HFF-Myc (cell line): ENCODE results near the gene CDH13.

Source experiments
- DNase-seq: peaks from one replicate; pipeline ENCODE4 v3.0.0-alpha.2; 2011; ENCODE audit warnings: low read depth; ENCODE audit errors: extremely low read depth
- H3K4me3 ChIP-seq: replicated peaks from 2 replicates; pipeline ENCODE4 v1.5.1; 2011; ENCODE audit warnings: low read depth, mild to moderate bottlenecking, control low read depth, low read length
- TF ChIP-seq, protein P1 (sequence below): IDR thresholded peaks from 2 replicates; pipeline ENCODE4 v1.5.1; 2012; ENCODE audit warnings: mild to moderate bottlenecking, low read depth, low read length, control low read depth; ENCODE audit errors: missing control alignments

CDH13 gene

DNA sequence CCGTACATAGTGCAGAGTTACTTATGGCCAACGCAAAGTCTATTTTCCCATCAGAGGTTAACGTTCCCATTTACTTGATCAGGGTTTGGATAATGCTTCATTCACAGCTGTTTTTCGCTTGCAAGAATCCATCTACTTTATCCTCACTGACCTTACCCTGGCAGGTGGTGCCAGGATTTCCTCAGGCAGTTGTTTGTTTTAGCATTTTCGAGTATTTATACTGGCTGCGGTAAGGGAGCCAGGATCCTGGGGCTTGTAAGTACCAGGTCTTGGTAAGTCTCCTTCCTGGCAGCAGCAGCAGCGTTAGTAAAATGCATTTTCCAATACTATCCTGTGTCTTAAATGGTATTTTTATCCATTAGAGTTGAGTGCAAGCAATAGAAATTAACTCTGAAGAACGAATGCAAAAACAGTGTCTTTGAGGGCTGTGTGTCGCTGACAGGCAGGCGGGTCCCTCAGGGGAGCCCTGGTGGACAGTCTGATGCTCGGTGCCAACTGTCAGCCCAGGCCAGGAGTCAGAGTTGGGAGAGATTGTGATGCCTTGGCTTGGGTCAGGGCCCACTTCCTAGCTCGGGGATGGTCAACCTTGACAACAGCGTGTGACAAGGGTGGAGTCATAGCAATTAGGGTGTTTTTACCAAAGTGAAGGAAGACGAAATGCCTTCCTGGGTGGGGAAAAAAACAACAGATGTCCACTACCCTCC is 1088.6 kb downstream of the CDH13 start:
- DNase-seq = no peak
- H3K4me3 ChIP-seq = no peak overlapping the region
- TF ChIP-seq, protein P1, sequence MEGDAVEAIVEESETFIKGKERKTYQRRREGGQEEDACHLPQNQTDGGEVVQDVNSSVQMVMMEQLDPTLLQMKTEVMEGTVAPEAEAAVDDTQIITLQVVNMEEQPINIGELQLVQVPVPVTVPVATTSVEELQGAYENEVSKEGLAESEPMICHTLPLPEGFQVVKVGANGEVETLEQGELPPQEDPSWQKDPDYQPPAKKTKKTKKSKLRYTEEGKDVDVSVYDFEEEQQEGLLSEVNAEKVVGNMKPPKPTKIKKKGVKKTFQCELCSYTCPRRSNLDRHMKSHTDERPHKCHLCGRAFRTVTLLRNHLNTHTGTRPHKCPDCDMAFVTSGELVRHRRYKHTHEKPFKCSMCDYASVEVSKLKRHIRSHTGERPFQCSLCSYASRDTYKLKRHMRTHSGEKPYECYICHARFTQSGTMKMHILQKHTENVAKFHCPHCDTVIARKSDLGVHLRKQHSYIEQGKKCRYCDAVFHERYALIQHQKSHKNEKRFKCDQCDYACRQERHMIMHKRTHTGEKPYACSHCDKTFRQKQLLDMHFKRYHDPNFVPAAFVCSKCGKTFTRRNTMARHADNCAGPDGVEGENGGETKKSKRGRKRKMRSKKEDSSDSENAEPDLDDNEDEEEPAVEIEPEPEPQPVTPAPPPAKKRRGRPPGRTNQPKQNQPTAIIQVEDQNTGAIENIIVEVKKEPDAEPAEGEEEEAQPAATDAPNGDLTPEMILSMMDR = no peak

DNA sequence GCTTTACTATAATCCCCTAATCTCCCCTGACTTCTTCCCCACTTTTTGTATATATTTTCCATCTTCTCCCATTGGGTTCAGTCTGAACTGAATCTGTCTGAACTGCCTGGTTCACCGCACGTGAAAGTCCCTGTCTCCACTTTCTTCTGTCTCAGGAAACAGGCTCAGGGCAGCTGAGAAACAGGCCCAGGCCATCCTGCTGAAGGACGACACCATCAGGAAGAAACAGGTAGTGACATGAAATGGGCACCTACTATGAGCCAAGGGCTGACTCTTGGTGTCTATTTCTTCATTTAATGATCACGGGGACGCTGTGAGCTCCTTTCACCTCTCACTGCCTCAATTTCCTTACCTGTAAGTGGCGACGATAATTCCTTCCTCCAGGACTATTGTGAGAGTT is 1090.5 kb downstream of the CDH13 start:
- TF ChIP-seq, protein P1 = no peak
- no peak overlapping the region for H3K4me3 ChIP-seq
- DNase-seq = no peak

DNA sequence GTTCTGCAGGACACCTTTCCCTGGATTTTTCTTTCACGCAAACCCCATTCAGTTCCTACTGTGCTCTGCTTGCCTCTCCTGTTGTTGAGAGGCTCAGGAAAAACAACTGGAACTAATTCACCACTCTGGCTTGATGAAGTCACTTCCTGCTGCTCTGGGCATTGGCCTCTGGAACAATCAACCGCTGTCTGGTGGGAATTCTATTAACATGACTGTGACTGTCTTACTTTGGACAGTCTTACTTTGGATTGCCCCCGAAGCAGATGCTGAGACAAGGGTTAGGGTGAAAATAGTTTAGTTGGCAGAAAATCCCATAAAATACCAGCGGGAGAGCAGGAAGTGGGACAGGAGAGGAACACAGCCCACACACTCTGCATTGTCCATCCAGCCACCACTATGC is 1091.0 kb downstream of the CDH13 start:
- DNase-seq = peak; percentile 55
- H3K4me3 ChIP-seq = no peak overlapping the region
- TF ChIP-seq, protein P1 = no peak

DNA sequence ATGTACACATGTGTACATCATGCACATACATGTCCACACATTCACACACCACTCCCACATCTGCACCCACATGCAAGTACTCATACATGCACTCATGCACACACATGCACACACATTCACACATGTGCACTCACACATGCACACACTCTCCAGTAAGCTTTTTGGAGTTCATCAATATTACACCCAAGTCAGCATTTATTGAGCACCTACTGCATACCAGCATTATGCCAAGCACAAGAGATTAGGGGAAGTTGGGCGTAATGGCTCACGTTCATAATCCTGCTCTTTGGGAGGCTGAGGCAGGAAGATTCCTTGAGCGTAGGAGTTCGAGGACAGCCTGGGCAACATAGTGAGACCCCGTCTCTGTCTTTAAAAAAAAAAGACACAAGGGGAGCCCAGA is 1093.4 kb downstream of the CDH13 start:
- DNase-seq = no peak
- TF ChIP-seq, protein P1 = no peak
- no peak overlapping the region for H3K4me3 ChIP-seq

DNA sequence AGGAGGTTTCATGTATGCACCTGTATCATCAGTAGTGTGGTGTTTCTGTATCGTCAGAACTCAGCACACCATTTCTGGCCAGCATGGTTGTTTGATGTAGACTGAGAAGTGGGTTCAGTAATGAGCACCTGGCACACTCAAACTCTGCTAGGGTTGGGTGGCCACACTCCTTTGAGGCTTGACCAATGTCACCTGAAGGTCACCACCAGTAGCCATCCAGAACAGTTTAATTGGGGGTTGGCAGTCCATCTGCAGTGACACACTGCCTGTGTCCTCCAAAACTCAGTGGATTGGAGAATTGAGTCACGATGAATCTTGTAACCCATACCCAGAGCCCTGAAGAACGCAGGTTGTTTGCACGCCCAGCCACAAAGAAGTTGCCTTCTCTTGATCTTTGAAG is 1094.2 kb downstream of the CDH13 start:
- no peak for DNase-seq
- TF ChIP-seq, protein P1 = no peak
- no peak overlapping the region for H3K4me3 ChIP-seq

DNA sequence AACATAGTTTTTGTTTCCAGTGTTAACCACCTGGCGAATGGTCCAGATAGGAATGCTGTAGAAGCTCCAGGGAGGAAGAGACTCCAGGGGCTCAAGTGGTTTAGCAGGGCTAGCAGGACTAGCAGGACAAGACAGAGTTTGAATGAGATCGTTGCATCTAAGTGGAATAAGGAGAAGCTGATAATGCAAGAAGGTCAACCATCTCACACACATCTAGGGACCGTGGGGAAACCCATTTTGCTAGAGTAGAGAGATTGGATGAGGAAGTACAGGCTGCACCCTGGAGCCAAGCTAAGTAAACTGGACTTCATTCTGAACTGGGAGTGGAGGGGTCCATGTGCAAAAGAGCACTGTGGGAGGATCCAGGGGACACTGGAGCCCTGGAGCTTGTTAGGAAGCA is 1094.9 kb downstream of the CDH13 start:
- no peak overlapping the region for H3K4me3 ChIP-seq
- TF ChIP-seq, protein P1 = no peak
- DNase-seq = no peak
